H9 (cell line): ENCODE results near the gene PLPPR4. TPM values are rescaled to one million over a fixed set of nuclear protein-coding genes. Genes with fewer than 3 reads are reported as not detected.

Experiments
- DNase-seq: peaks from one replicate; pipeline ENCODE4 v3.0.0-alpha.2; 2017
- H2AFZ ChIP-seq: one replicate; pipeline ENCODE4 v1.6.1; 2013; ENCODE audit warnings: mild to moderate bottlenecking, low read length, control low read depth, moderate library complexity
- H2AK5ac ChIP-seq: 2 replicates; pipeline ENCODE4 v1.6.1; 2013; ENCODE audit warnings: low read length, control low read depth, mixed read lengths; ENCODE audit not compliant: insufficient read length
- H2BK120ac ChIP-seq: one replicate; pipeline ENCODE4 v1.6.1; 2013; ENCODE audit warnings: low read depth, mild to moderate bottlenecking, low read length, control low read depth, inconsistent platforms; ENCODE audit not compliant: poor library complexity, severe bottlenecking
- H2BK12ac ChIP-seq: 2 replicates; pipeline ENCODE4 v1.6.1; 2013; ENCODE audit warnings: low read length, control low read depth, mixed read lengths, low read depth; ENCODE audit not compliant: insufficient read length
- H2BK15ac ChIP-seq: 2 replicates; pipeline ENCODE4 v1.6.1; 2013; ENCODE audit warnings: low read depth, low read length, control low read depth
- H2BK20ac ChIP-seq: one replicate; pipeline ENCODE4 v1.6.1; 2013; ENCODE audit warnings: low read depth, mild to moderate bottlenecking, low read length, control low read depth, inconsistent platforms; ENCODE audit not compliant: poor library complexity, severe bottlenecking
- H2BK5ac ChIP-seq: 2 replicates; pipeline ENCODE4 v1.6.1; 2013; ENCODE audit warnings: low read length, control low read depth, mixed read lengths; ENCODE audit not compliant: insufficient read length
- H3K14ac ChIP-seq: 2 replicates; pipeline ENCODE4 v1.6.1; 2013; ENCODE audit warnings: low read length, control low read depth; ENCODE audit not compliant: insufficient read depth
- H3K18ac ChIP-seq: 2 replicates; pipeline ENCODE4 v1.6.1; 2013; ENCODE audit warnings: low read depth, mild to moderate bottlenecking, mixed read lengths, low read length, control low read depth; ENCODE audit not compliant: insufficient read length
- H3K23ac ChIP-seq: 2 replicates; pipeline ENCODE4 v1.6.1; 2013; ENCODE audit warnings: low read length, control low read depth, mixed read lengths, low read depth; ENCODE audit not compliant: insufficient read length
- H3K23me2 ChIP-seq: 2 replicates; pipeline ENCODE4 v1.6.1; 2013; ENCODE audit warnings: low read depth, mild to moderate bottlenecking, mixed read lengths, low read length, control low read depth; ENCODE audit not compliant: insufficient read length, poor library complexity, severe bottlenecking
- H3K27ac ChIP-seq: 2 replicates; pipeline ENCODE4 v1.5.1; 2013; ENCODE audit warnings: low read length, control low read depth, mixed read lengths, low read depth; ENCODE audit not compliant: insufficient read length
- H3K27me3 ChIP-seq: 2 replicates; pipeline ENCODE4 v1.6.1; 2013; ENCODE audit warnings: low read length, control low read depth, inconsistent platforms; ENCODE audit not compliant: insufficient read depth
- H3K4ac ChIP-seq: 2 replicates; pipeline ENCODE4 v1.6.1; 2013; ENCODE audit warnings: low read depth, mild to moderate bottlenecking, control low read depth, inconsistent platforms, low read length, moderate library complexity
- H3K4me1 ChIP-seq: 2 replicates; pipeline ENCODE4 v1.6.1; 2013; ENCODE audit warnings: low read length, control low read depth, inconsistent platforms; ENCODE audit not compliant: insufficient read depth
- H3K4me2 ChIP-seq: 2 replicates; pipeline ENCODE4 v1.6.1; 2013; ENCODE audit warnings: low read length, control low read depth, mixed read lengths; ENCODE audit not compliant: insufficient read length, insufficient read depth
- H3K56ac ChIP-seq: 2 replicates; pipeline ENCODE4 v1.6.1; 2013; ENCODE audit warnings: low read depth, mild to moderate bottlenecking, mixed read lengths, low read length, control low read depth; ENCODE audit not compliant: insufficient read length
- H3K79me1 ChIP-seq: 2 replicates; pipeline ENCODE4 v1.6.1; 2013; ENCODE audit warnings: low read depth, mild to moderate bottlenecking, moderate library complexity, low read length, control low read depth, inconsistent platforms; ENCODE audit not compliant: insufficient read depth, poor library complexity, severe bottlenecking
- H3K79me2 ChIP-seq: 2 replicates; pipeline ENCODE4 v1.6.1; 2013; ENCODE audit warnings: low read length, control low read depth, inconsistent platforms; ENCODE audit not compliant: insufficient read depth
- H3K9ac ChIP-seq: 2 replicates; pipeline ENCODE4 v1.6.1; 2013; ENCODE audit warnings: low read length, control low read depth, mixed read lengths; ENCODE audit not compliant: insufficient read length; ENCODE audit errors: extremely low read depth
- H3K9me3 ChIP-seq: one replicate; pipeline ENCODE4 v1.6.1; 2013; ENCODE audit warnings: low read depth, low read length, inconsistent platforms; ENCODE audit not compliant: control insufficient read depth
- H3T11ph ChIP-seq: one replicate; pipeline ENCODE4 v1.6.1; 2013; ENCODE audit warnings: mild to moderate bottlenecking, low read length, control low read depth, inconsistent platforms
- H4K20me1 ChIP-seq: one replicate; pipeline ENCODE4 v1.6.1; 2013; ENCODE audit not compliant: control insufficient read depth, insufficient read length, insufficient read depth
- H4K5ac ChIP-seq: 2 replicates; pipeline ENCODE4 v1.6.1; 2013; ENCODE audit warnings: low read depth, mild to moderate bottlenecking, mixed read lengths, low read length, control low read depth; ENCODE audit not compliant: insufficient read length
- H4K8ac ChIP-seq: replicated peaks from 2 replicates; pipeline ENCODE4 v1.6.1; 2013; ENCODE audit warnings: low read length, control low read depth, mixed read lengths, low read depth; ENCODE audit not compliant: insufficient read length
- H4K91ac ChIP-seq: 2 replicates; pipeline ENCODE4 v1.6.1; 2013; ENCODE audit warnings: low read depth, mild to moderate bottlenecking, moderate library complexity, mixed read lengths, low read length, control low read depth; ENCODE audit not compliant: insufficient read length
- H3K27ac Mint-ChIP-seq, 3 experiments: 2 replicates in 2 of 3; 3 replicates in 1 of 3; pipeline ENCODE4 v1.8.0; 2020 to 2021; ENCODE audit warnings: mixed read lengths in 3 of 3, mild to moderate bottlenecking in 1 of 3, moderate library complexity in 1 of 3
- H3K27me3 Mint-ChIP-seq: 2 replicates; pipeline ENCODE4 v1.8.0; 2021; ENCODE audit warnings: low read depth, mild to moderate bottlenecking, moderate library complexity, mixed read lengths
- H3K36me3 Mint-ChIP-seq, 3 experiments: 2 replicates in 2 of 3; 3 replicates in 1 of 3; pipeline ENCODE4 v1.8.0; 2020 to 2021; ENCODE audit warnings: low read depth in 3 of 3, mixed read lengths in 3 of 3; ENCODE audit not compliant: insufficient read depth in 1 of 3
- H3K4me1 Mint-ChIP-seq, 2 experiments: 2 replicates each; pipeline ENCODE4 v1.8.0; 2020; ENCODE audit warnings: mixed read lengths in 2 of 2
- H3K4me3 Mint-ChIP-seq, 2 experiments: 2 replicates in 1 of 2; 3 replicates in 1 of 2; pipeline ENCODE4 v1.8.0; 2020 to 2021; ENCODE audit warnings: mild to moderate bottlenecking in 2 of 2, mixed read lengths in 2 of 2, moderate library complexity in 1 of 2
- H3K9me3 Mint-ChIP-seq, 2 experiments: 2 replicates in 1 of 2; 3 replicates in 1 of 2; pipeline ENCODE4 v1.8.0; 2020; ENCODE audit warnings: mild to moderate bottlenecking in 2 of 2, mixed read lengths in 2 of 2, moderate library complexity in 1 of 2
- CTCF ChIP-seq: fragments of 200-600 bp; sonication (generic); conservative IDR thresholded peaks from 3 replicates; pipeline ENCODE4 v1.8.0; 2021; ENCODE audit warnings: antibody characterized with exemption, mild to moderate bottlenecking
- total RNA-seq: library from RNA; stranded (reverse); gene quantifications from 2 replicates; pipeline ENCODE4 v1.2.1, GENCODE V29; 2021

PLPPR4 gene
- total RNA-seq, 1 experiment from 2014 or later = 0.31 TPM

DNA sequence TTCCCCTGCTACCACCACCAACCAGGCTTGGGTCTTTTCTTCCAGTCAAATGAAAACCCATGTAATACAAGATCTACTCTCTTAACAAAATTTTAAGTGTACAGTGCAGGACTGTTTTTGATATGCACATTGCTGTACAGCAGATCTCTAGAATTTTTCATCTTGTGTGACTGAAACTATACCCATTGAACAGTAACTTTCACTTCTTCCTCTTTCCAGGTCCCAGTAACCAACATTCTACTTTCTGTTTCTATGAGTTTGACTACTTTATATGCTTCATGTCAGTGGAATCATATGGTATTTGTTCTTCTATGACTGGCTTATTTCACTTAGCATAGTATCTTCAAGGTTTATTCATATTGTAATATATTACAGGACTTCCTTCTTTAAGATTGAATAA lies 45.3 kb upstream of the PLPPR4 start:
- no peak overlapping the region for H4K91ac ChIP-seq
- H3K4me3 Mint-ChIP-seq = no peak overlapping the region
- no peak overlapping the region for H2BK20ac ChIP-seq
- H3K23me2 ChIP-seq = no peaks in the 10 kb centered on the region
- no peak for TF ChIP-seq CTCF
- H3K4ac ChIP-seq = no peak overlapping the region
- no peaks in the 10 kb centered on the region for H3K27me3 ChIP-seq
- no peak overlapping the region for H4K5ac ChIP-seq
- no peak overlapping the region for H3K18ac ChIP-seq
- H2BK120ac ChIP-seq = no peak overlapping the region
- peaks cover 0 to 6% (median 0%) of the 10 kb centered on the region in 3 experiments; a peak in 1 of 7 replicates for H3K36me3 Mint-ChIP-seq
- no peak overlapping the region for H2AFZ ChIP-seq
- H3K27me3 Mint-ChIP-seq = no peaks in the 10 kb centered on the region; the same call in 1 of the 2 replicates
- no peak overlapping the region for H3K14ac ChIP-seq
- H4K8ac ChIP-seq = no peak overlapping the region
- H3K27ac ChIP-seq = no peak overlapping the region
- no peaks in the 10 kb centered on the region for H3K79me1 ChIP-seq
- no peaks in the 10 kb centered on the region for H3K9me3 ChIP-seq
- H3K4me1 ChIP-seq = no peaks in the 10 kb centered on the region; the same call in 1 of the 2 replicates
- H3K9ac ChIP-seq = no peak overlapping the region
- no peak overlapping the region for H3K27ac Mint-ChIP-seq
- no peak overlapping the region for H3K56ac ChIP-seq
- peaks cover 9 to 12% of the 10 kb centered on the region in 2 experiments for H3K4me1 Mint-ChIP-seq
- H2BK15ac ChIP-seq = no peak overlapping the region
- no peak overlapping the region for H2BK5ac ChIP-seq
- H3K4me2 ChIP-seq = no peak overlapping the region
- no peak overlapping the region for H3K23ac ChIP-seq
- H3K79me2 ChIP-seq = no peaks in the 10 kb centered on the region
- H3T11ph ChIP-seq = no peak overlapping the region
- DNase-seq = no peak
- no peak overlapping the region for H2AK5ac ChIP-seq
- peaks cover 4 to 7% of the 10 kb centered on the region in 2 experiments; a peak in 3 of 5 replicates for H3K9me3 Mint-ChIP-seq
- H2BK12ac ChIP-seq = no peak overlapping the region
- H4K20me1 ChIP-seq = no peaks in the 10 kb centered on the region
